ENCODE results near the gene MUC21. TPM values are rescaled to one million over a fixed set of nuclear protein-coding genes. Genes with fewer than 3 reads are reported as not detected.

MUC21 gene
- polyA plus RNA-seq, 1 of the 3 experiments (the other 2 are of a cell fraction), result not detected

DNA sequence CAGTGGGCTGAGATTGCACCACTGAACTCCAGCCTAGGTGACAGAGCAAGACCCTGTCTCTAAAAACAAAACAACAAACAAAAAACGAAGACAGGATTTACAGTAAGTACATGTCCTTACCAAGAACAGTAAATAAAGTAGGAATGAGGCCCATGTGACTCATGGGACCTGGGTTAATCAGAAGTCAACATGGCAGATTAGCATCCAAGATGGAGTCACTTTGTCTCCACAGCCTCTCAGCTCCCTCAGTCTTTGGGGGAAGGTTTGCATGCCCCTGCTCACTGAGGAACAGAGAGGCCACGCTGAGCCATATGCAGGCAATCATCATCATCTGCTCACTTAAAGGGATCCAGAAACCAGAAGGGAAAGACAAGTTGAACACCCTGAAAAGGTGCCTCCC is 19.0 kb downstream of the MUC21 start:
- H3F3A ChIP-seq (replicated peaks; ENCODE audit: insufficient read depth), result peaks cover 5% of the 10 kb centered on the region
- no peak overlapping the region for H3K27ac ChIP-seq (ENCODE audit: low read depth in 2 of 2, low read length in 1 of 2)
- no peaks in the 10 kb centered on the region; a peak in 1 of 4 replicates for H3K4me1 ChIP-seq (ENCODE audit: control insufficient read depth in 1 of 2, insufficient read depth in 2 of 2, low read depth in 1 of 2, low read length in 1 of 2)
- H3K9me2 ChIP-seq, result no peaks in the 10 kb centered on the region
- H3K27me3 ChIP-seq (ENCODE audit: insufficient read depth), result no peaks in the 10 kb centered on the region
- H2AFZ ChIP-seq (ENCODE audit: low read depth), result no peak overlapping the region; the same call in 1 of the 2 replicates
- no peak overlapping the region for H3K9ac ChIP-seq
- H3K4me2 ChIP-seq, result no peak overlapping the region
- H4K20me1 ChIP-seq (ENCODE audit: insufficient read depth), result no peaks in the 10 kb centered on the region
- ChIA-PET POLR2A (no interaction called here), CTCF (no interaction called here)
- WGBS (ENCODE audit: low lambda C conversion rate), result 35% methylated on average over 2 of the region's 2 CpGs
- no peak for DNase-seq
- H3K9me3 ChIP-seq, result no peaks in the 10 kb centered on the region
- TF ChIP-seq EP300 (IDR thresholded peaks at IDR 0.05; ENCODE audit: borderline replicate concordance in 1 of 2, low read depth in 1 of 2, low read length in 1 of 2) (no peak), TCF12 (IDR thresholded peaks at IDR 0.05) (no peak), SIN3A (IDR thresholded peaks at IDR 0.05; ENCODE audit: borderline replicate concordance, low read depth, low read length) (no peak), JUND (IDR thresholded peaks at IDR 0.05) (no peak), EZH2phosphoT487 (IDR thresholded peaks at IDR 0.05; ENCODE audit: borderline replicate concordance, low read depth) (no peak), SMC3 (IDR thresholded peaks at IDR 0.05; ENCODE audit: low read depth, low read length) (no peak), YY1 (IDR thresholded peaks at IDR 0.05; ENCODE audit: low read depth) (no peak), GABPA (IDR thresholded peaks at IDR 0.05; ENCODE audit: low read depth) (no peak), MEF2A (IDR thresholded peaks at IDR 0.05; ENCODE audit: borderline replicate concordance, low read depth) (no peak), RCOR1 (IDR thresholded peaks at IDR 0.05; ENCODE audit: low read length) (no peak), GATA2 (CRISPR knock-in tag; IDR thresholded peaks at IDR 0.05) (no peak)
- TF ChIP-seq, protein P1, sequence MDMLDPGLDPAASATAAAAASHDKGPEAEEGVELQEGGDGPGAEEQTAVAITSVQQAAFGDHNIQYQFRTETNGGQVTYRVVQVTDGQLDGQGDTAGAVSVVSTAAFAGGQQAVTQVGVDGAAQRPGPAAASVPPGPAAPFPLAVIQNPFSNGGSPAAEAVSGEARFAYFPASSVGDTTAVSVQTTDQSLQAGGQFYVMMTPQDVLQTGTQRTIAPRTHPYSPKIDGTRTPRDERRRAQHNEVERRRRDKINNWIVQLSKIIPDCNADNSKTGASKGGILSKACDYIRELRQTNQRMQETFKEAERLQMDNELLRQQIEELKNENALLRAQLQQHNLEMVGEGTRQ (IDR thresholded peaks at IDR 0.05; ENCODE audit: borderline replicate concordance, low read depth, low read length), result no peak
- TF ChIP-seq, protein P2, sequence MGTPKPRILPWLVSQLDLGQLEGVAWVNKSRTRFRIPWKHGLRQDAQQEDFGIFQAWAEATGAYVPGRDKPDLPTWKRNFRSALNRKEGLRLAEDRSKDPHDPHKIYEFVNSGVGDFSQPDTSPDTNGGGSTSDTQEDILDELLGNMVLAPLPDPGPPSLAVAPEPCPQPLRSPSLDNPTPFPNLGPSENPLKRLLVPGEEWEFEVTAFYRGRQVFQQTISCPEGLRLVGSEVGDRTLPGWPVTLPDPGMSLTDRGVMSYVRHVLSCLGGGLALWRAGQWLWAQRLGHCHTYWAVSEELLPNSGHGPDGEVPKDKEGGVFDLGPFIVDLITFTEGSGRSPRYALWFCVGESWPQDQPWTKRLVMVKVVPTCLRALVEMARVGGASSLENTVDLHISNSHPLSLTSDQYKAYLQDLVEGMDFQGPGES (IDR thresholded peaks at IDR 0.05; ENCODE audit: low read depth, low read length), result no peak
- H3K36me3 ChIP-seq (replicated peaks in 1 of 2; ENCODE audit: control insufficient read depth in 1 of 2, insufficient read depth in 2 of 2, low read length in 1 of 2), result no peaks in the 10 kb centered on the region
- no peaks in the 10 kb centered on the region for H3K79me2 ChIP-seq (ENCODE audit: insufficient read depth)
- no peak overlapping the region for H3K4me3 ChIP-seq (ENCODE audit: low read depth in 2 of 2, low read length in 1 of 2)

DNA sequence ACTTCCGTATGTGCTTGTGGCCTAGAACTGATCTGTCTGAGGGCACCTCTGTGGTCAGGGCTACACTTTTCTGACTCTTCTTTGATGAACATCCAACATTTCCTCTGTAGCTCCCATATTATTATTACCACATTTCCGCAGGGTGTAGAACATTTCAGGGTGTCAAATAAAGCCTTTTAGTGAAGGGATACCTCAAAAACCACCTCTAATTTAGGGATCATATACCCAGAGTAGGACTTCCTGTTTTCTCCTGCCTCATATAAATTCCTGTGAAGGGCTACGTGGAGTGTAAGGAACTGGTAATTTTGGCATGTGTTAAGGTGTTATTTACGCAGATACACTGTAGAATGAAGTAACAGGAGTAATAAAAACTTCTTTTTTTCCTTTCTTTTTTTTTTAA is 21.3 kb downstream of the MUC21 start:
- no peak overlapping the region for H3K9ac ChIP-seq
- no peaks in the 10 kb centered on the region for H3K79me2 ChIP-seq (ENCODE audit: insufficient read depth)
- no peak overlapping the region for H3K4me2 ChIP-seq
- H3K4me3 ChIP-seq (ENCODE audit: low read depth in 2 of 2, low read length in 1 of 2), result no peak overlapping the region
- 74% methylated on average over 4 of the region's 4 CpGs for WGBS (ENCODE audit: low lambda C conversion rate)
- peaks cover 0 to 3% of the 10 kb centered on the region in 2 experiments; a peak in 2 of 4 replicates for H3K4me1 ChIP-seq (ENCODE audit: control insufficient read depth in 1 of 2, insufficient read depth in 2 of 2, low read depth in 1 of 2, low read length in 1 of 2)
- POLR2A ChIA-PET, result no interaction called here
- no peak overlapping the region for H3K27ac ChIP-seq (ENCODE audit: low read depth in 2 of 2, low read length in 1 of 2)
- no peak for TF ChIP-seq TCF12 (IDR thresholded peaks at IDR 0.05)
- TF ChIP-seq, protein P3, sequence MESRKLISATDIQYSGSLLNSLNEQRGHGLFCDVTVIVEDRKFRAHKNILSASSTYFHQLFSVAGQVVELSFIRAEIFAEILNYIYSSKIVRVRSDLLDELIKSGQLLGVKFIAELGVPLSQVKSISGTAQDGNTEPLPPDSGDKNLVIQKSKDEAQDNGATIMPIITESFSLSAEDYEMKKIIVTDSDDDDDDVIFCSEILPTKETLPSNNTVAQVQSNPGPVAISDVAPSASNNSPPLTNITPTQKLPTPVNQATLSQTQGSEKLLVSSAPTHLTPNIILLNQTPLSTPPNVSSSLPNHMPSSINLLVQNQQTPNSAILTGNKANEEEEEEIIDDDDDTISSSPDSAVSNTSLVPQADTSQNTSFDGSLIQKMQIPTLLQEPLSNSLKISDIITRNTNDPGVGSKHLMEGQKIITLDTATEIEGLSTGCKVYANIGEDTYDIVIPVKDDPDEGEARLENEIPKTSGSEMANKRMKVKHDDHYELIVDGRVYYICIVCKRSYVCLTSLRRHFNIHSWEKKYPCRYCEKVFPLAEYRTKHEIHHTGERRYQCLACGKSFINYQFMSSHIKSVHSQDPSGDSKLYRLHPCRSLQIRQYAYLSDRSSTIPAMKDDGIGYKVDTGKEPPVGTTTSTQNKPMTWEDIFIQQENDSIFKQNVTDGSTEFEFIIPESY (IDR thresholded peaks at IDR 0.05; ENCODE audit: borderline replicate concordance, low read depth), result no peak
- no peak for TF ChIP-seq GATA2 (CRISPR knock-in tag; IDR thresholded peaks at IDR 0.05)
- TF ChIP-seq, protein P4, sequence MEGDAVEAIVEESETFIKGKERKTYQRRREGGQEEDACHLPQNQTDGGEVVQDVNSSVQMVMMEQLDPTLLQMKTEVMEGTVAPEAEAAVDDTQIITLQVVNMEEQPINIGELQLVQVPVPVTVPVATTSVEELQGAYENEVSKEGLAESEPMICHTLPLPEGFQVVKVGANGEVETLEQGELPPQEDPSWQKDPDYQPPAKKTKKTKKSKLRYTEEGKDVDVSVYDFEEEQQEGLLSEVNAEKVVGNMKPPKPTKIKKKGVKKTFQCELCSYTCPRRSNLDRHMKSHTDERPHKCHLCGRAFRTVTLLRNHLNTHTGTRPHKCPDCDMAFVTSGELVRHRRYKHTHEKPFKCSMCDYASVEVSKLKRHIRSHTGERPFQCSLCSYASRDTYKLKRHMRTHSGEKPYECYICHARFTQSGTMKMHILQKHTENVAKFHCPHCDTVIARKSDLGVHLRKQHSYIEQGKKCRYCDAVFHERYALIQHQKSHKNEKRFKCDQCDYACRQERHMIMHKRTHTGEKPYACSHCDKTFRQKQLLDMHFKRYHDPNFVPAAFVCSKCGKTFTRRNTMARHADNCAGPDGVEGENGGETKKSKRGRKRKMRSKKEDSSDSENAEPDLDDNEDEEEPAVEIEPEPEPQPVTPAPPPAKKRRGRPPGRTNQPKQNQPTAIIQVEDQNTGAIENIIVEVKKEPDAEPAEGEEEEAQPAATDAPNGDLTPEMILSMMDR (IDR thresholded peaks at IDR 0.05), result no peak
- no peak for TF ChIP-seq EP300 (IDR thresholded peaks at IDR 0.05; ENCODE audit: borderline replicate concordance in 1 of 2, low read depth in 1 of 2, low read length in 1 of 2)
- TF ChIP-seq SIN3A (IDR thresholded peaks at IDR 0.05; ENCODE audit: borderline replicate concordance, low read depth, low read length), result no peak
- no peak for TF ChIP-seq FOXJ3 (CRISPR knock-in tag; IDR thresholded peaks at IDR 0.05)
- no peak overlapping the region for H2AFZ ChIP-seq (ENCODE audit: low read depth)
- no peaks in the 10 kb centered on the region for H4K20me1 ChIP-seq (ENCODE audit: insufficient read depth)
- CTCF ChIA-PET, result interaction anchor here (0.6 to 2.4 kb wide), 3 partner anchors 30 to 75 kb away, joined by 3 to 7 read pairs (median 3); no protein-coding TSS in a partner anchor
- H3K9me3 ChIP-seq, result no peaks in the 10 kb centered on the region
- no peaks in the 10 kb centered on the region for H3K9me2 ChIP-seq
- no peak for DNase-seq
- peaks cover 21% of the 10 kb centered on the region for H3F3A ChIP-seq (replicated peaks; ENCODE audit: insufficient read depth)
- no peaks in the 10 kb centered on the region for H3K27me3 ChIP-seq (ENCODE audit: insufficient read depth)
- H3K36me3 ChIP-seq (replicated peaks in 1 of 2; ENCODE audit: control insufficient read depth in 1 of 2, insufficient read depth in 2 of 2, low read length in 1 of 2), result no peaks in the 10 kb centered on the region

All from SK-N-SH (cell line).